Smooth muscle cell (in vitro differentiated cells): Measurements from ENCODE around the gene NUCB2. TPM values are rescaled to one million over a fixed set of nuclear protein-coding genes. Genes with fewer than 3 reads are reported as not detected.

Source experiments
- DNase-seq: peaks from one replicate; lab custom pipeline; 2025; ENCODE audit not compliant: unreplicated experiment; lab: John Stamatoyannopoulos, UW
- H2AFZ ChIP-seq: fragments of 200-600 bp; sonication (generic); 2 replicates; pipeline ENCODE4 v1.6.0; 2016; ENCODE audit warnings: antibody characterized with exemption, low read depth, mild to moderate bottlenecking
- H3F3A ChIP-seq: fragments of 200-600 bp; sonication (generic); 2 replicates; pipeline ENCODE4 v1.6.0; 2017; ENCODE audit warnings: antibody characterized with exemption, low read depth
- H3K27ac ChIP-seq: fragments of 200-600 bp; sonication (generic); 2 replicates; pipeline ENCODE4 v1.5.1; 2016; ENCODE audit warnings: low read depth, mild to moderate bottlenecking
- H3K27me3 ChIP-seq: fragments of 200-600 bp; sonication (generic); 2 replicates; pipeline ENCODE4 v1.6.1; 2016; ENCODE audit warnings: low read depth, mild to moderate bottlenecking
- H3K36me3 ChIP-seq: fragments of 200-600 bp; sonication (generic); 2 replicates; pipeline ENCODE4 v1.5.1; 2016; ENCODE audit warnings: low read depth
- H3K4me1 ChIP-seq: fragments of 200-600 bp; sonication (generic); 2 replicates; pipeline ENCODE4 v1.5.1; 2016; ENCODE audit warnings: low read depth
- H3K4me2 ChIP-seq: fragments of 200-600 bp; sonication (generic); 2 replicates; pipeline ENCODE4 v1.6.0; 2016; ENCODE audit warnings: mild to moderate bottlenecking
- H3K4me3 ChIP-seq: fragments of 200-600 bp; sonication (generic); 2 replicates; pipeline ENCODE4 v1.5.1; 2016; ENCODE audit warnings: mild to moderate bottlenecking
- H3K79me2 ChIP-seq: fragments of 200-600 bp; sonication (generic); 2 replicates; pipeline ENCODE4 v1.6.0; 2016; ENCODE audit warnings: low read depth, mild to moderate bottlenecking
- H3K9ac ChIP-seq: fragments of 200-600 bp; sonication (generic); 2 replicates; pipeline ENCODE4 v1.6.0; 2016; ENCODE audit warnings: low read depth
- H3K9me3 ChIP-seq: fragments of 200-600 bp; sonication (generic); replicated peaks from 2 replicates; pipeline ENCODE4 v1.5.1; 2016; ENCODE audit warnings: low read depth
- H4K20me1 ChIP-seq: fragments of 200-600 bp; sonication (generic); 2 replicates; pipeline ENCODE4 v1.6.0; 2016; ENCODE audit warnings: low read depth
- CTCF ChIP-seq: fragments of 200-600 bp; sonication (generic); IDR thresholded peaks from 2 replicates; pipeline ENCODE4 v1.5.1; 2017; ENCODE audit warnings: borderline replicate concordance, mild to moderate bottlenecking, antibody characterized with exemption; ENCODE audit not compliant: insufficient read depth, poor library complexity, severe bottlenecking
- WGBS: methylation state at CpG from one replicate; pipeline ENCODE4 v1.1.7; 2016; ENCODE audit warnings: low lambda C conversion rate; 5-methylcytosine and 5-hydroxymethylcytosine counted together
- polyA plus RNA-seq: library from polyadenylated mRNA; unstranded; fragments of >200 nt; fragmentation: Nextera tagmentation; extraction: Ambion mirVana; gene quantifications from 2 replicates; pipeline ENCODE4 v1.2.1, GENCODE V29; 2016
- total RNA-seq: library from RNA; depleted of rRNA; stranded (reverse); fragments of >200 nt; gene quantifications from 2 replicates; pipeline ENCODE4 v1.2.3, GENCODE V29; 2014

The NUCB2 gene
- total and polyA plus RNA-seq, 2 experiments from 2014 or later, result 91.2 to 177 TPM

GRCh38 chr11:17252704-17253103, 23.8 kb upstream of the NUCB2 start:
- Histone ChIP-seq H3K4me1 (no peaks in the 10 kb centered on the region), H3K36me3 (no peaks in the 10 kb centered on the region), H4K20me1 (no peaks in the 10 kb centered on the region), H3F3A (no peaks in the 10 kb centered on the region), H3K79me2 (no peaks in the 10 kb centered on the region), H3K4me2 (no peak overlapping the region), H3K4me3 (no peak overlapping the region), H2AFZ (no peak overlapping the region), H3K9me3 (no peaks in the 10 kb centered on the region), H3K9ac (no peak overlapping the region), H3K27ac (no peak overlapping the region), H3K27me3 (no peaks in the 10 kb centered on the region)
- TF ChIP-seq CTCF, result no peak
- WGBS, result 84% methylated on average over 4 of the region's 4 CpGs
- DNase-seq, result no peak

GRCh38 chr11:17256512-17256911, 20.0 kb upstream of the NUCB2 start:
- DNase-seq, result no peak
- no peaks in the 10 kb centered on the region for H3K9me3 ChIP-seq
- H3K79me2 ChIP-seq, result no peaks in the 10 kb centered on the region
- no peak overlapping the region for H3K4me3 ChIP-seq
- H2AFZ ChIP-seq, result no peak overlapping the region
- H3K36me3 ChIP-seq, result no peaks in the 10 kb centered on the region
- H3K27me3 ChIP-seq, result no peaks in the 10 kb centered on the region
- H3F3A ChIP-seq, result no peaks in the 10 kb centered on the region
- H3K9ac ChIP-seq, result no peak overlapping the region
- H3K4me2 ChIP-seq, result peak overlapping the region; percentile 13
- H3K4me1 ChIP-seq, result no peaks in the 10 kb centered on the region
- H4K20me1 ChIP-seq, result no peaks in the 10 kb centered on the region
- WGBS, result 49% methylated on average over 3 of the region's 3 CpGs
- TF ChIP-seq CTCF, result no peak
- H3K27ac ChIP-seq, result peak overlapping the region; percentile 67

GRCh38 chr11:17257196-17257595, 19.3 kb upstream of the NUCB2 start:
- no peaks in the 10 kb centered on the region for H3K4me1 ChIP-seq
- H3K79me2 ChIP-seq, result no peaks in the 10 kb centered on the region
- no peak for DNase-seq
- H3K9me3 ChIP-seq, result no peaks in the 10 kb centered on the region
- H3K9ac ChIP-seq, result no peak overlapping the region
- no peak overlapping the region for H2AFZ ChIP-seq
- no peaks in the 10 kb centered on the region for H3F3A ChIP-seq
- H3K36me3 ChIP-seq, result no peaks in the 10 kb centered on the region
- H3K27me3 ChIP-seq, result no peaks in the 10 kb centered on the region
- peak overlapping the region; percentile 67 for H3K27ac ChIP-seq
- H3K4me3 ChIP-seq, result no peak overlapping the region
- H4K20me1 ChIP-seq, result no peaks in the 10 kb centered on the region
- no peak for TF ChIP-seq CTCF
- WGBS, result 82% methylated on average over 1 of the region's 1 CpG
- peak overlapping the region; percentile 13 for H3K4me2 ChIP-seq

- Histone ChIP-seq H3K27ac (no peak overlapping the region), H3K4me1 (no peaks in the 10 kb centered on the region), H3F3A (no peaks in the 10 kb centered on the region), H3K9me3 (no peaks in the 10 kb centered on the region), H3K36me3 (no peaks in the 10 kb centered on the region), H3K27me3 (no peaks in the 10 kb centered on the region), H2AFZ (no peak overlapping the region), H3K4me3 (no peak overlapping the region), H3K79me2 (no peaks in the 10 kb centered on the region), H4K20me1 (no peaks in the 10 kb centered on the region), H3K4me2 (no peak overlapping the region), H3K9ac (no peak overlapping the region)
- DNase-seq, result no peak
- TF ChIP-seq CTCF, result no peak
Observed at GRCh38 chr11:17258670-17259069, 17.9 kb upstream of the NUCB2 start.
